CD14-positive monocyte (primary cell): Measurements from ENCODE around the gene ZNF566. TPM values are rescaled to one million over a fixed set of nuclear protein-coding genes. Genes with fewer than 3 reads are reported as not detected.

Experiments used
- DNase-seq, 3 donors: peaks; one replicate each; pipeline ENCODE4 v3.0.0-alpha.2; 2011 to 2022
- H2AFZ ChIP-seq: 2 replicates; pipeline ENCODE4 v1.6.0; 2012; ENCODE audit warnings: mild to moderate bottlenecking, low read depth, low read length, inconsistent platforms; ENCODE audit not compliant: insufficient read depth, poor library complexity, severe bottlenecking
- H3K27ac ChIP-seq, 2 donors: 1 replicate in 1 of 2; 2 replicates in 1 of 2; pipeline ENCODE4 v1.5.1; 2012 to 2013; ENCODE audit warnings: low read length in 2 of 2, control low read depth in 1 of 2, inconsistent platforms in 1 of 2, low read depth in 1 of 2, mild to moderate bottlenecking in 1 of 2
- H3K27me3 ChIP-seq, 2 donors: one replicate each; pipeline versions ENCODE4 v1.6.0 to v1.6.1; 2011 to 2013; ENCODE audit warnings: low read length in 2 of 2; ENCODE audit not compliant: control insufficient read depth in 2 of 2, insufficient read depth in 2 of 2
- H3K36me3 ChIP-seq, 2 donors: replicated peaks in 1 of 2; 1 replicate in 1 of 2; 2 replicates in 1 of 2; pipeline versions ENCODE4 v1.5.1 to v1.6.1; 2012 to 2013; ENCODE audit warnings: low read length in 2 of 2, control low read depth in 1 of 2, inconsistent platforms in 1 of 2, mild to moderate bottlenecking in 1 of 2; ENCODE audit not compliant: insufficient read depth in 2 of 2, control insufficient read depth in 1 of 2
- H3K4me1 ChIP-seq, 2 donors: 1 replicate in 1 of 2; 2 replicates in 1 of 2; pipeline versions ENCODE4 v1.5.1 to v1.6.1; 2012 to 2013; ENCODE audit warnings: low read length in 2 of 2, control low read depth in 1 of 2, inconsistent platforms in 1 of 2, mild to moderate bottlenecking in 1 of 2, moderate library complexity in 1 of 2; ENCODE audit not compliant: insufficient read depth in 2 of 2, control insufficient read depth in 1 of 2
- H3K4me2 ChIP-seq: replicated peaks from 2 replicates; pipeline ENCODE3; 2012; ENCODE audit warnings: low read length, moderate library complexity, mild to moderate bottlenecking; ENCODE audit not compliant: poor library complexity, severe bottlenecking; ENCODE audit errors: extremely low read depth
- H3K4me3 ChIP-seq, 3 experiments: fragments of 200-600 bp in 1 of 3; sonication (generic) in 1 of 3; replicated peaks in 1 of 3; 1 replicate in 2 of 3; 2 replicates in 1 of 3; pipeline ENCODE4 v1.5.1; 2011 to 2013; ENCODE audit warnings: low read length in 3 of 3, mild to moderate bottlenecking in 3 of 3, control low read depth in 2 of 3, low read depth in 2 of 3, inconsistent platforms in 1 of 3, moderate library complexity in 1 of 3
- H3K79me2 ChIP-seq: 2 replicates; pipeline ENCODE4 v1.6.0; 2012; ENCODE audit warnings: mild to moderate bottlenecking, control low read depth, inconsistent platforms, low read length, moderate library complexity; ENCODE audit not compliant: insufficient read depth
- H3K9ac ChIP-seq: 2 replicates; pipeline ENCODE4 v1.6.0; 2017; ENCODE audit warnings: low read length, mild to moderate bottlenecking; ENCODE audit not compliant: insufficient read depth, poor library complexity, severe bottlenecking
- H3K9me3 ChIP-seq, 2 donors: replicated peaks in 1 of 2; 1 replicate in 1 of 2; 2 replicates in 1 of 2; pipeline versions ENCODE4 v1.5.1 to v1.6.1; 2012 to 2013; ENCODE audit warnings: low read length in 2 of 2, control low read depth in 1 of 2; ENCODE audit not compliant: control insufficient read depth in 1 of 2, insufficient read depth in 1 of 2
- H4K20me1 ChIP-seq: 2 replicates; pipeline ENCODE4 v1.6.0; 2012; ENCODE audit warnings: mild to moderate bottlenecking, low read length, control low read depth, moderate library complexity; ENCODE audit not compliant: insufficient read depth
- H3K27ac Mint-ChIP-seq, 7 donors: one replicate each; pipeline ENCODE4 v1.8.0; 2020; ENCODE audit warnings: mild to moderate bottlenecking in 7 of 7, mixed read lengths in 7 of 7, moderate library complexity in 6 of 7, inconsistent platforms in 2 of 7
- H3K27me3 Mint-ChIP-seq, 3 donors: one replicate each; pipeline ENCODE4 v1.8.0; 2021 to 2022; ENCODE audit warnings: low read depth in 3 of 3, mild to moderate bottlenecking in 3 of 3, mixed read lengths in 3 of 3, moderate library complexity in 3 of 3, inconsistent platforms in 1 of 3
- H3K36me3 Mint-ChIP-seq, 2 donors: one replicate each; pipeline ENCODE4 v1.8.0; 2020; ENCODE audit warnings: mixed read lengths in 2 of 2, inconsistent platforms in 1 of 2, mild to moderate bottlenecking in 1 of 2
- H3K4me1 Mint-ChIP-seq: one replicate; pipeline ENCODE4 v1.8.0; 2020; ENCODE audit warnings: mild to moderate bottlenecking, mixed read lengths
- H3K4me3 Mint-ChIP-seq, 2 donors: one replicate each; pipeline ENCODE4 v1.8.0; 2020; ENCODE audit warnings: mild to moderate bottlenecking in 2 of 2, mixed read lengths in 2 of 2, moderate library complexity in 1 of 2
- H3K9me3 Mint-ChIP-seq, 7 donors: one replicate each; pipeline ENCODE4 v1.8.0; 2020 to 2022; ENCODE audit warnings: mixed read lengths in 7 of 7, mild to moderate bottlenecking in 6 of 7, moderate library complexity in 6 of 7, inconsistent platforms in 2 of 7
- WGBS: methylation state at CpG from one replicate; pipeline ENCODE4 v1.1.5; 2013; ENCODE audit warnings: missing lambda C conversion rate; ENCODE audit not compliant: insufficient coverage; 5-methylcytosine and 5-hydroxymethylcytosine counted together
- intact Hi-C, 2 donors: fragments of 100-400 bp; cut with micrococcal nuclease; formaldehyde crosslinking; loops; one replicate each; pipeline versions ENCODE4 v1.15.0 to v1.15.1; 2023
- polyA plus RNA-seq, 3 donors: library from polyadenylated mRNA; depleted of rRNA in 1 of 3; unstranded in 2 of 3; stranded (reverse) in 1 of 3; fragments of 300-500 nt in 2 of 3; fragments of >200 nt in 1 of 3; fragmentation: Illumina TruSeq in 2 of 3; gene quantifications; 1 replicate in 2 of 3; 2 replicates in 1 of 3; pipeline ENCODE4 v1.2.3, GENCODE V29; 2012 to 2021
- TF ChIP-seq, protein P1 (sequence below): fragments of 200-600 bp; IDR thresholded peaks from one replicate; pipeline ENCODE4 v1.8.0; 2022; ENCODE audit warnings: antibody characterized with exemption, mild to moderate bottlenecking

The ZNF566 gene
- polyA plus RNA-seq, 3 donors: 0.95 to 3.9 (median 3.6) TPM

- Histone ChIP-seq H3K9me3 (peaks cover 55 to 82% of the 10 kb centered on the region in 2 donors), H3K27ac (no peak overlapping the region), H3K36me3 (peaks cover 0 to under 1% of the 10 kb centered on the region in 2 donors), H4K20me1 (no peaks in the 10 kb centered on the region), H3K4me2 (no peak overlapping the region), H3K79me2 (no peaks in the 10 kb centered on the region), H3K9ac (no peak overlapping the region), H3K4me3 (no peak overlapping the region), H3K4me1 (no peaks in the 10 kb centered on the region), H2AFZ (no peak overlapping the region), H3K27me3 (no peaks in the 10 kb centered on the region)
- intact Hi-C loops: no loop called here
- Mint-ChIP-seq H3K36me3 (peaks cover 16 to 32% of the 10 kb centered on the region in 2 donors), H3K27ac (no peak overlapping the region), H3K9me3 (peaks cover 35 to 86% (median 74%) of the 10 kb centered on the region in 7 donors), H3K4me3 (no peak overlapping the region), H3K4me1 (no peaks in the 10 kb centered on the region), H3K27me3 (no peaks in the 10 kb centered on the region)
- no peak for DNase-seq
- TF ChIP-seq, protein P1, sequence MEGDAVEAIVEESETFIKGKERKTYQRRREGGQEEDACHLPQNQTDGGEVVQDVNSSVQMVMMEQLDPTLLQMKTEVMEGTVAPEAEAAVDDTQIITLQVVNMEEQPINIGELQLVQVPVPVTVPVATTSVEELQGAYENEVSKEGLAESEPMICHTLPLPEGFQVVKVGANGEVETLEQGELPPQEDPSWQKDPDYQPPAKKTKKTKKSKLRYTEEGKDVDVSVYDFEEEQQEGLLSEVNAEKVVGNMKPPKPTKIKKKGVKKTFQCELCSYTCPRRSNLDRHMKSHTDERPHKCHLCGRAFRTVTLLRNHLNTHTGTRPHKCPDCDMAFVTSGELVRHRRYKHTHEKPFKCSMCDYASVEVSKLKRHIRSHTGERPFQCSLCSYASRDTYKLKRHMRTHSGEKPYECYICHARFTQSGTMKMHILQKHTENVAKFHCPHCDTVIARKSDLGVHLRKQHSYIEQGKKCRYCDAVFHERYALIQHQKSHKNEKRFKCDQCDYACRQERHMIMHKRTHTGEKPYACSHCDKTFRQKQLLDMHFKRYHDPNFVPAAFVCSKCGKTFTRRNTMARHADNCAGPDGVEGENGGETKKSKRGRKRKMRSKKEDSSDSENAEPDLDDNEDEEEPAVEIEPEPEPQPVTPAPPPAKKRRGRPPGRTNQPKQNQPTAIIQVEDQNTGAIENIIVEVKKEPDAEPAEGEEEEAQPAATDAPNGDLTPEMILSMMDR: no peak
- no CpG with 5 or more reads among the region's 2 CpGs for WGBS
Observed at GRCh38 chr19:36456831-36457230, 32.5 kb downstream of the ZNF566 start.

DNA sequence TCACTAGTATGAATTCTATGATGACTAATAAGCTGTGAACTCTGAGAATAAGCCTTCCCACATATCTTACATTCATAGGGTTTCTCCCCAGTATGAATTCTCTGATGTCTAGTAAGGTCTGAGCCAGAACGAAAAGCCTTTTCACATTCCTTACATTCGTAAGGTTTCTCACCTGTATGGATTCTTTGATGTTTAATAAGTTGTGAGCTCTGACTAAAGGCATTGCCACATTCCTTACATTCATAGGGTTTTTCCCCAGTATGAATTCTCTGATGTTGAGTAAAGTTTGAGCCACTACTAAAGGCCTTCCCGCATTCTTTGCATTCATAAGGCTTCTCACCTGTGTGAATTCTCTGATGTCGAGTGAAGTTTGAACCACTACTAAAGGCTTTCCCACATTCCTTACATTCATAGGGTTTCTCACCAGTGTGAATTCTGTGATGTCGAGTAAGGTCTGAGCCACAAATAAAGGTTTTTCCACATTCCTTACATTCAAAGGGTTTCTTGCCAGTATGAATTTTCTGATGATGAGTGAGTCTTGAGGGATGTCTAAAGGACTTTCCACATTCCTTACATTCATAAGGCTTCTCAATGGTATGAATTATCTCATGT is 40.2 kb downstream of the ZNF566 start:
- H3K27me3 ChIP-seq: no peaks in the 10 kb centered on the region
- no peak overlapping the region for H3K9ac ChIP-seq
- peaks cover 25 to 84% (median 71%) of the 10 kb centered on the region in 7 donors for H3K9me3 Mint-ChIP-seq
- no peaks in the 10 kb centered on the region for H3K79me2 ChIP-seq
- no peak overlapping the region for H3K4me3 Mint-ChIP-seq
- DNase-seq: no peak
- H3K4me3 ChIP-seq: peak overlapping the region in 1 of 3 experiments; percentile 24
- H3K27ac ChIP-seq: no peak overlapping the region
- peaks cover 0 to 2% (median 0%) of the 10 kb centered on the region in 3 donors for H3K27me3 Mint-ChIP-seq
- no CpG with 5 or more reads among the region's 5 CpGs for WGBS
- peaks cover 23 to 27% of the 10 kb centered on the region in 2 donors for H3K36me3 Mint-ChIP-seq
- TF ChIP-seq, protein P1: no peak
- H4K20me1 ChIP-seq: no peaks in the 10 kb centered on the region
- H3K4me1 Mint-ChIP-seq: no peaks in the 10 kb centered on the region
- intact Hi-C loops: no loop called here
- no peaks in the 10 kb centered on the region for H3K4me1 ChIP-seq
- peaks cover 0 to 32% of the 10 kb centered on the region in 2 donors for H3K36me3 ChIP-seq
- no peak overlapping the region for H3K4me2 ChIP-seq
- H3K27ac Mint-ChIP-seq: no peak overlapping the region
- H3K9me3 ChIP-seq: peaks cover 51 to 90% of the 10 kb centered on the region in 2 donors
- no peak overlapping the region for H2AFZ ChIP-seq
